SKM-1 (cell line): ENCODE results near the gene MAOA.
"Not testable (repeated sequence)": the region's sequence is repeated elsewhere in the genome, so short reads cannot be mapped to it uniquely, and the experiment has no call there.

ENCODE experiments used
- DNase-seq: peaks from one replicate; lab custom pipeline; 2025; ENCODE audit not compliant: unreplicated experiment; lab: John Stamatoyannopoulos, UW

Gene MAOA

GRCh38 chrX:43656005-43656494, at the start of gene MAOA:
Gene MAOA, plus strand, starts transcription at chrX:43656299. Its CDS starts 43 bp downstream, at chrX:43656342.
- DNase-seq = no peak

- no peak for DNase-seq
Observed at GRCh38 chrX:43612400-43612799, 43.7 kb upstream of the MAOA start.

GRCh38 chrX:43615660-43616059, 40.4 kb upstream of the MAOA start:
- DNase-seq = no peak

- no peak for DNase-seq
Observed at GRCh38 chrX:43618366-43619205, 37.5 kb upstream of the MAOA start.

- DNase-seq = not testable (repeated sequence)
Observed at GRCh38 chrX:43619861-43620260, 36.2 kb upstream of the MAOA start.

- no peak for DNase-seq
Observed at GRCh38 chrX:43627147-43627546, 29.0 kb upstream of the MAOA start.

- DNase-seq = no peak
Observed at GRCh38 chrX:43627669-43628068, 28.4 kb upstream of the MAOA start.

GRCh38 chrX:43629229-43629628, 26.9 kb upstream of the MAOA start:
- no peak for DNase-seq

- no peak for DNase-seq
Observed at GRCh38 chrX:43631841-43632240, 24.3 kb upstream of the MAOA start.

GRCh38 chrX:43633081-43633480, 23.0 kb upstream of the MAOA start:
- DNase-seq = no peak

- no peak for DNase-seq
Observed at GRCh38 chrX:43633757-43634156, 22.3 kb upstream of the MAOA start.

GRCh38 chrX:43640482-43640881, 15.6 kb upstream of the MAOA start:
- no peak for DNase-seq

- no peak for DNase-seq
Observed at GRCh38 chrX:43641691-43642090, 14.4 kb upstream of the MAOA start.

GRCh38 chrX:43643201-43643600, 12.9 kb upstream of the MAOA start:
- no peak for DNase-seq

- no peak for DNase-seq
Observed at GRCh38 chrX:43643662-43644061, 12.4 kb upstream of the MAOA start.

- DNase-seq = peak; percentile 1
Observed at GRCh38 chrX:43644124-43644701, 11.9 kb upstream of the MAOA start.

GRCh38 chrX:43646800-43647199, 9.3 kb upstream of the MAOA start:
- no peak for DNase-seq

GRCh38 chrX:43654431-43655150, 1.5 kb upstream of the MAOA start:
- DNase-seq = peak; percentile 47

- DNase-seq = no peak
Observed at GRCh38 chrX:43655151-43656004, 721 bp upstream of the MAOA start.

GRCh38 chrX:43657671-43658070, 1.6 kb downstream of the MAOA start:
- no peak for DNase-seq
